H1 (cell line): ENCODE measurements around the gene ZNF429. TPM values are rescaled to one million over a fixed set of nuclear protein-coding genes. Genes with fewer than 3 reads are reported as not detected.

Source experiments
- CTCF ChIA-PET: fragments of 300-600 bp; sonication (Branson Sonifier 250); formaldehyde crosslinking; loops from one replicate; lab custom pipeline; 2021; ENCODE audit not compliant: partially characterized antibody; lab: Charles Lee
- POLR2A ChIA-PET: fragments of 300-600 bp; sonication (Branson Sonifier 250); formaldehyde crosslinking; loops from one replicate; lab custom pipeline; 2021; ENCODE audit warnings: inconsistent platforms; ENCODE audit not compliant: partially characterized antibody; lab: Charles Lee
- DNase-seq, 2 experiments: peaks; one replicate each; pipeline versions ENCODE4 v3.0.0 to v3.0.0-alpha.2; 2010 to 2022; ENCODE audit warnings: low spot score in 2 of 2, low read depth in 1 of 2, mixed read lengths in 1 of 2
- FAIRE-seq: peaks from 2 replicates; lab custom pipeline; 2011; peaks lifted over from hg19 to GRCh38; lab: Jason Lieb, UNC
- H2AFZ ChIP-seq: 2 replicates; pipeline ENCODE4 v1.8.1; 2012; ENCODE audit warnings: low read length, inconsistent platforms
- H2AK5ac ChIP-seq: 2 replicates; pipeline ENCODE4 v1.6.1; 2013; ENCODE audit warnings: low read depth, low read length
- H2BK120ac ChIP-seq: replicated peaks from 2 replicates; pipeline ENCODE3; 2013; ENCODE audit warnings: low read depth, low read length, inconsistent platforms
- H2BK12ac ChIP-seq: 2 replicates; pipeline ENCODE4 v1.6.1; 2013; ENCODE audit warnings: low read depth, low read length
- H2BK15ac ChIP-seq: 2 replicates; pipeline ENCODE4 v1.6.1; 2013; ENCODE audit warnings: low read length
- H2BK20ac ChIP-seq: 2 replicates; pipeline ENCODE4 v1.6.1; 2013; ENCODE audit warnings: low read length
- H2BK5ac ChIP-seq: 2 replicates; pipeline ENCODE4 v1.6.1; 2013; ENCODE audit warnings: low read depth, low read length
- H3K14ac ChIP-seq: 2 replicates; pipeline ENCODE4 v1.6.1; 2013; ENCODE audit warnings: inconsistent platforms; ENCODE audit not compliant: insufficient read length
- H3K18ac ChIP-seq: 2 replicates; pipeline ENCODE4 v1.6.1; 2013; ENCODE audit warnings: low read length; ENCODE audit errors: extremely low read depth
- H3K23ac ChIP-seq: 2 replicates; pipeline ENCODE4 v1.6.1; 2013; ENCODE audit warnings: inconsistent platforms; ENCODE audit not compliant: insufficient read length
- H3K23me2 ChIP-seq: 2 replicates; pipeline ENCODE4 v1.6.1; 2013; ENCODE audit warnings: low read depth, low read length
- H3K27ac ChIP-seq: 2 replicates; pipeline ENCODE4 v1.6.1; 2011; ENCODE audit warnings: low read depth, low read length, inconsistent platforms
- H3K27me3 ChIP-seq, 4 experiments: replicated peaks in 1 of 4; 1 replicate in 1 of 4; 2 replicates in 3 of 4; pipeline versions ENCODE4 v1.6.1 to v1.8.1; 2011 to 2013; ENCODE audit warnings: low read length in 3 of 4, mild to moderate bottlenecking in 3 of 4, inconsistent platforms in 2 of 4, mixed read lengths in 2 of 4, moderate library complexity in 1 of 4; ENCODE audit not compliant: control insufficient read depth in 3 of 4, insufficient read depth in 3 of 4; ENCODE audit errors: extremely low read depth in 1 of 4
- H3K36me3 ChIP-seq, 4 experiments: 2 replicates each; pipeline versions ENCODE4 v1.6.1 to v1.8.1; 2011 to 2013; ENCODE audit warnings: mild to moderate bottlenecking in 4 of 4, low read length in 3 of 4, moderate library complexity in 2 of 4, control low read depth in 1 of 4, inconsistent platforms in 1 of 4; ENCODE audit not compliant: insufficient read depth in 4 of 4, control insufficient read depth in 2 of 4
- H3K4ac ChIP-seq: replicated peaks from 2 replicates; pipeline ENCODE3; 2013; ENCODE audit warnings: low read length, low read depth, mixed read lengths, inconsistent platforms; ENCODE audit not compliant: insufficient read length
- H3K4me1 ChIP-seq, 4 experiments: replicated peaks in 1 of 4; 1 replicate in 1 of 4; 2 replicates in 3 of 4; pipeline versions ENCODE4 v1.6.1 to v1.8.1; 2011 to 2013; ENCODE audit warnings: low read length in 3 of 4, inconsistent platforms in 2 of 4, mixed read lengths in 1 of 4; ENCODE audit not compliant: insufficient read depth in 4 of 4, control insufficient read depth in 3 of 4
- H3K4me2 ChIP-seq, 2 experiments: 2 replicates each; pipeline versions ENCODE4 v1.6.1 to v1.8.1; 2011 to 2013; ENCODE audit warnings: low read depth in 2 of 2, low read length in 2 of 2, control low read depth in 1 of 2, inconsistent platforms in 1 of 2, mild to moderate bottlenecking in 1 of 2; ENCODE audit not compliant: insufficient read depth in 1 of 2
- H3K4me3 ChIP-seq, 4 experiments: fragments of 200-600, 300-600 bp in 1 of 4; sonication (generic), shearing (Covaris generic), sonication (Bioruptor Twin) in 1 of 4; 2 replicates each; pipeline versions ENCODE4 v1.5.1 to v1.8.1; 2011 to 2016; ENCODE audit warnings: low read length in 4 of 4, low read depth in 3 of 4, control low read depth in 2 of 4, inconsistent platforms in 2 of 4, mild to moderate bottlenecking in 2 of 4, mixed read lengths in 1 of 4, moderate library complexity in 1 of 4; ENCODE audit not compliant: insufficient read depth in 2 of 4; ENCODE audit errors: extremely low read depth in 1 of 4
- H3K56ac ChIP-seq: replicated peaks from 2 replicates; pipeline ENCODE3; 2013; ENCODE audit warnings: low read depth, mild to moderate bottlenecking, mixed read lengths, low read length, inconsistent platforms; ENCODE audit not compliant: insufficient read length
- H3K79me1 ChIP-seq: 2 replicates; pipeline ENCODE4 v1.6.1; 2013; ENCODE audit warnings: low read depth, low read length, control low read depth
- H3K79me2 ChIP-seq, 2 experiments: 2 replicates each; pipeline versions ENCODE4 v1.6.1 to v1.8.1; 2012 to 2013; ENCODE audit warnings: low read length in 2 of 2, mild to moderate bottlenecking in 2 of 2, inconsistent platforms in 1 of 2; ENCODE audit not compliant: insufficient read depth in 2 of 2, control insufficient read depth in 1 of 2
- H3K9ac ChIP-seq, 4 experiments: replicated peaks in 1 of 4; 1 replicate in 1 of 4; 2 replicates in 3 of 4; pipeline versions ENCODE4 v1.6.1 to v1.8.1; 2011 to 2013; ENCODE audit warnings: low read depth in 3 of 4, low read length in 3 of 4, control low read depth in 2 of 4, mild to moderate bottlenecking in 2 of 4, moderate library complexity in 2 of 4, inconsistent platforms in 1 of 4; ENCODE audit errors: extremely low read depth in 1 of 4
- H3K9me3 ChIP-seq, 2 experiments: 2 replicates each; pipeline versions ENCODE4 v1.6.1 to v1.8.1; 2012 to 2013; ENCODE audit warnings: mild to moderate bottlenecking in 2 of 2, moderate library complexity in 2 of 2, control low read depth in 1 of 2, inconsistent platforms in 1 of 2, low read depth in 1 of 2, low read length in 1 of 2, mixed read lengths in 1 of 2; ENCODE audit not compliant: insufficient read depth in 2 of 2
- H4K20me1 ChIP-seq, 2 experiments: replicated peaks in 1 of 2; 2 replicates each; pipeline versions ENCODE3 to v1.8.1; 2011 to 2013; ENCODE audit warnings: inconsistent platforms in 2 of 2, low read length in 2 of 2, mild to moderate bottlenecking in 1 of 2; ENCODE audit not compliant: insufficient read depth in 2 of 2, control insufficient read depth in 1 of 2
- H4K5ac ChIP-seq: 2 replicates; pipeline ENCODE4 v1.6.1; 2013; ENCODE audit warnings: low read length, low read depth, mixed read lengths, inconsistent platforms; ENCODE audit not compliant: insufficient read length
- H4K8ac ChIP-seq: 2 replicates; pipeline ENCODE4 v1.8.0; 2013; ENCODE audit warnings: mild to moderate bottlenecking, moderate library complexity, low read length, inconsistent platforms; ENCODE audit not compliant: insufficient read depth; ENCODE audit errors: extremely low read depth
- H4K91ac ChIP-seq: replicated peaks from 2 replicates; pipeline ENCODE3; 2013; ENCODE audit warnings: low read length, mixed read lengths, inconsistent platforms; ENCODE audit not compliant: insufficient read length
- NRF1 ChIP-seq: IDR thresholded peaks from 2 replicates; pipeline ENCODE4 v1.6.1; 2011; ENCODE audit warnings: mild to moderate bottlenecking, low read depth, low read length, improper control_type of control experiment
- SP4 ChIP-seq: IDR thresholded peaks from 2 replicates; pipeline ENCODE4 v1.6.1; 2012; ENCODE audit warnings: low read length, inconsistent platforms
- WGBS, 2 experiments: shearing (Covaris generic) in 1 of 2; methylation state at CpG; one replicate each; pipeline versions ENCODE4 v1.1.6 to v1.1.7; 2013 to 2015; ENCODE audit warnings: low lambda C conversion rate in 2 of 2, mixed read lengths in 2 of 2, inconsistent platforms in 1 of 2, low coverage in 1 of 2, missing lambda C conversion rate in 1 of 2; ENCODE audit not compliant: insufficient replicate concordance in 2 of 2, insufficient coverage in 1 of 2, insufficient read length in 1 of 2; ENCODE audit errors: extremely low coverage in 1 of 2, missing lambda C conversion rate in 1 of 2; 5-methylcytosine and 5-hydroxymethylcytosine counted together
- polyA plus RNA-seq, 7 experiments: library from polyadenylated mRNA; depleted of rRNA in 3 of 7; stranded (reverse) in 5 of 7; unstranded in 2 of 7; fragments of >200 nt in 5 of 7; fragments of 200-250 nt in 2 of 7; gene quantifications; 1 replicate in 5 of 7; 2 replicates in 1 of 7; 4 replicates in 1 of 7; pipeline versions ENCODE4 v1.2.1 to v1.2.3, GENCODE V29; 2011 to 2013; ENCODE audit warnings: missing spikeins in 2 of 7, mixed read lengths in 2 of 7
- total RNA-seq: library from RNA; stranded (reverse); fragmentation: NEBNext Ultra II Directional; extraction: Animal tissue kit (Norgen Biotek cat#: 25700); gene quantifications from 2 replicates; pipeline ENCODE4 v1.2.1, GENCODE V29; 2021

The ZNF429 gene
- total and polyA plus RNA-seq, 2 of the 8 experiments (the other 6 are each of a cell fraction or from before 2014, with no cell fraction given) = 10.9 to 15.0 TPM

- Histone ChIP-seq H2BK5ac (no peak overlapping the region), H3K23ac (no peak overlapping the region), H3K56ac (no peak overlapping the region), H3K4me1 (no peaks in the 10 kb centered on the region), H3K36me3 (peaks cover 0 to 5% (median 0%) of the 10 kb centered on the region in 4 experiments; a peak in 1 of 8 replicates), H3K27me3 (peaks cover 0 to under 1% (median under 1%) of the 10 kb centered on the region in 4 experiments; a peak in 2 of 7 replicates), H3K79me1 (no peaks in the 10 kb centered on the region), H2AK5ac (no peak overlapping the region), H3K18ac (no peak overlapping the region), H2BK12ac (no peak overlapping the region), H3K27ac (no peak overlapping the region), H2BK120ac (no peak overlapping the region), H2BK15ac (no peak overlapping the region), H4K8ac (no peak overlapping the region), H3K4ac (no peak overlapping the region), H2BK20ac (no peak overlapping the region), H3K14ac (no peak overlapping the region), H3K4me2 (no peak overlapping the region), H3K9ac (no peak overlapping the region), H4K20me1 (no peaks in the 10 kb centered on the region), H4K91ac (no peak overlapping the region), H3K23me2 (no peaks in the 10 kb centered on the region), H3K9me3 (peaks cover 0 to 7% of the 10 kb centered on the region in 2 experiments; a peak in 1 of 4 replicates), H3K4me3 (no peak overlapping the region), H3K79me2 (0 out of 4 replicates have a peak, but pooled peaks cover 0 to under 1% of the 10 kb centered on the region in 2 experiments), H4K5ac (no peak overlapping the region), H2AFZ (no peak overlapping the region)
- POLR2A ChIA-PET = interaction anchor here (1.4 kb wide), 1 partner anchor 74 kb away, joined by 4 read pairs; the partner anchor contains the start of gene ZNF429
- FAIRE-seq (no peak), DNase-seq (no peak)
- CTCF ChIA-PET = interaction anchor here (0.6 to 1.0 kb wide), 3 partner anchors 25 to 1317 kb away, joined by 3 to 4 read pairs (median 3); no protein-coding TSS in a partner anchor
- WGBS, 2 experiments = 87% methylated on average over 3 of the region's 3 CpGs; no CpG with 5 or more reads in 1 of the 2 experiments
- no peak for TF ChIP-seq SP4
- TF ChIP-seq NRF1 = no peak
Observed at GRCh38 chr19:21580101-21580500, 74.7 kb downstream of the ZNF429 start.
